Nucleus accumbens (tissue), 56 donors: ENCODE measurements around the gene PRSS50.
A peak's percentile ranks its signal among the peaks of the same experiment; 100 is the strongest.

Experiments
- DNase-seq, 56 donors: peaks; one replicate each; lab custom pipeline; 2025; lab: John Stamatoyannopoulos, UW

Gene PRSS50

GRCh38 chr3:46730819-46731218 lies 13.2 kb upstream of the PRSS50 start:
- DNase-seq, result no peak

- DNase-seq, result no peak
Observed at GRCh38 chr3:46729038-46729437, 11.4 kb upstream of the PRSS50 start.

GRCh38 chr3:46725621-46726314 lies 8.1 kb upstream of the PRSS50 start:
- DNase-seq, result peak in 2 of 56 donors; percentile 10 to 17

- no peak for DNase-seq
Observed at GRCh38 chr3:46724424-46724823, 6.8 kb upstream of the PRSS50 start.

- no peak for DNase-seq
Observed at GRCh38 chr3:46722443-46722842, 4.8 kb upstream of the PRSS50 start.

GRCh38 chr3:46721009-46721408 lies 3.3 kb upstream of the PRSS50 start:
- DNase-seq, result no peak

- DNase-seq, result no peak
Observed at GRCh38 chr3:46719735-46720271, 2.1 kb upstream of the PRSS50 start.

GRCh38 chr3:46719044-46719565 lies 1.4 kb upstream of the PRSS50 start:
- DNase-seq, result no peak

GRCh38 chr3:46716461-46717441 lies 918 bp downstream of the PRSS50 start:
- no peak for DNase-seq

- no peak for DNase-seq
Observed at GRCh38 chr3:46715507-46716175, 2.0 kb downstream of the PRSS50 start.

- no peak for DNase-seq
Observed at GRCh38 chr3:46714728-46715506, 2.8 kb downstream of the PRSS50 start.

- no peak for DNase-seq
Observed at GRCh38 chr3:46713898-46714552, 3.6 kb downstream of the PRSS50 start.

GRCh38 chr3:46713050-46713897 lies 4.4 kb downstream of the PRSS50 start:
- no peak for DNase-seq

- no peak for DNase-seq
Observed at GRCh38 chr3:46712191-46713049, 5.2 kb downstream of the PRSS50 start.

GRCh38 chr3:46711760-46712159 lies 5.9 kb downstream of the PRSS50 start:
- no peak for DNase-seq

- DNase-seq, result no peak
Observed at GRCh38 chr3:46711305-46711704, 6.4 kb downstream of the PRSS50 start.

GRCh38 chr3:46710671-46711295 lies 6.9 kb downstream of the PRSS50 start:
- no peak for DNase-seq
